ENCODE results near the gene MAGOH. TPM values are rescaled to one million over a fixed set of nuclear protein-coding genes. Genes with fewer than 3 reads are reported as not detected.
"Not testable (repeated sequence)": the region's sequence is repeated elsewhere in the genome, so short reads cannot be mapped to it uniquely, and the experiment has no call there.

MAGOH gene
- total and polyA plus RNA-seq, 8 donors = 31.8 to 88.3 (median 76.8) TPM

- Histone ChIP-seq H3K36me3 (peaks cover 0 to 28% of the 10 kb centered on the region in 2 donors), H3K9me3 (no peaks in the 10 kb centered on the region), H3K4me3 (no peak overlapping the region), H3K27me3 (no peaks in the 10 kb centered on the region), H3K27ac (no peak overlapping the region), H3K4me1 (no peaks in the 10 kb centered on the region)
- no peak for ATAC-seq
- intact Hi-C loops (cut with DNase I) = no loop called here
- TF ChIP-seq CTCF (IDR thresholded peaks at IDR 0.05) = no peak
- no peak for DNase-seq
Observed at GRCh38 chr1:53285546-53285945, 47.2 kb upstream of the MAGOH start.

- no peak for DNase-seq
- no peak for TF ChIP-seq CTCF (IDR thresholded peaks at IDR 0.05)
- Histone ChIP-seq H3K4me3 (no peak overlapping the region), H3K27ac (no peak overlapping the region), H3K27me3 (no peaks in the 10 kb centered on the region), H3K4me1 (no peaks in the 10 kb centered on the region), H3K36me3 (peaks cover 0 to 37% of the 10 kb centered on the region in 2 donors), H3K9me3 (no peaks in the 10 kb centered on the region)
- ATAC-seq = no peak
- intact Hi-C loops (cut with DNase I) = loop anchor here in 1 of 2 donors (5.0 kb wide), 1 partner anchor 108 kb away; no protein-coding TSS in a partner anchor
Observed at GRCh38 chr1:53284224-53285020, 46.1 kb upstream of the MAGOH start.

GRCh38 chr1:53283156-53283555, 44.8 kb upstream of the MAGOH start:
- intact Hi-C loops (cut with DNase I) = loop anchor here in 1 of 2 donors (5.0 kb wide), 1 partner anchor 109 kb away; no protein-coding TSS in a partner anchor
- not testable (repeated sequence) for ATAC-seq, H3K27me3 ChIP-seq, DNase-seq, H3K4me3 ChIP-seq, H3K9me3 ChIP-seq, H3K4me1 ChIP-seq, H3K27ac ChIP-seq
- peaks cover 0 to 29% of the 10 kb centered on the region in 2 donors for H3K36me3 ChIP-seq

- intact Hi-C loops (cut with DNase I) = loop anchor here in 1 of 2 donors (5.0 kb wide), 1 partner anchor 111 kb away; no protein-coding TSS in a partner anchor
- TF ChIP-seq CTCF (IDR thresholded peaks at IDR 0.05) = no peak
- DNase-seq (no peak), ATAC-seq (no peak)
- Histone ChIP-seq H3K4me3 (no peak overlapping the region), H3K27ac (no peak overlapping the region), H3K9me3 (no peaks in the 10 kb centered on the region), H3K27me3 (no peaks in the 10 kb centered on the region), H3K36me3 (peaks cover 0 to 38% of the 10 kb centered on the region in 2 donors), H3K4me1 (no peaks in the 10 kb centered on the region)
Observed at GRCh38 chr1:53281133-53281532, 42.8 kb upstream of the MAGOH start.

- TF ChIP-seq CTCF (IDR thresholded peaks at IDR 0.05) = no peak
- H3K27me3 ChIP-seq = no peaks in the 10 kb centered on the region
- DNase-seq = no peak
- no peaks in the 10 kb centered on the region for H3K9me3 ChIP-seq
- no peak overlapping the region for H3K4me3 ChIP-seq
- no peak for ATAC-seq
- no peaks in the 10 kb centered on the region for H3K4me1 ChIP-seq
- peaks cover 0 to 39% of the 10 kb centered on the region in 2 donors for H3K36me3 ChIP-seq
- intact Hi-C loops (cut with DNase I) = loop anchor here in 1 of 2 donors (5.0 kb wide), 1 partner anchor 112 kb away; no protein-coding TSS in a partner anchor
- no peak overlapping the region for H3K27ac ChIP-seq
Observed at GRCh38 chr1:53280496-53280895, 42.2 kb upstream of the MAGOH start.
